ENCODE measurements around the gene SAMD4B. TPM values are rescaled to one million over a fixed set of nuclear protein-coding genes. Genes with fewer than 3 reads are reported as not detected.
"Not testable (repeated sequence)": the region's sequence is repeated elsewhere in the genome, so short reads cannot be mapped to it uniquely, and the experiment has no call there.

The SAMD4B gene, protein sequence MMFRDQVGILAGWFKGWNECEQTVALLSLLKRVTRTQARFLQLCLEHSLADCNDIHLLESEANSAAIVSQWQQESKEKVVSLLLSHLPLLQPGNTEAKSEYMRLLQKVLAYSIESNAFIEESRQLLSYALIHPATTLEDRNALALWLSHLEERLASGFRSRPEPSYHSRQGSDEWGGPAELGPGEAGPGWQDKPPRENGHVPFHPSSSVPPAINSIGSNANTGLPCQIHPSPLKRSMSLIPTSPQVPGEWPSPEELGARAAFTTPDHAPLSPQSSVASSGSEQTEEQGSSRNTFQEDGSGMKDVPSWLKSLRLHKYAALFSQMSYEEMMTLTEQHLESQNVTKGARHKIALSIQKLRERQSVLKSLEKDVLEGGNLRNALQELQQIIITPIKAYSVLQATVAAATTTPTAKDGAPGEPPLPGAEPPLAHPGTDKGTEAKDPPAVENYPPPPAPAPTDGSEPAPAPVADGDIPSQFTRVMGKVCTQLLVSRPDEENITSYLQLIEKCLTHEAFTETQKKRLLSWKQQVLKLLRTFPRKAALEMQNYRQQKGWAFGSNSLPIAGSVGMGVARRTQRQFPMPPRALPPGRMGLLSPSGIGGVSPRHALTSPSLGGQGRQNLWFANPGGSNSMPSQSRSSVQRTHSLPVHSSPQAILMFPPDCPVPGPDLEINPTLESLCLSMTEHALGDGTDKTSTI
- polyA plus RNA-seq (2013, experiment 1 of 2; ENCODE audit: insufficient read length): 101 TPM
- 101 TPM for polyA plus RNA-seq (2013, experiment 2 of 2; ENCODE audit: insufficient read length)

DNA sequence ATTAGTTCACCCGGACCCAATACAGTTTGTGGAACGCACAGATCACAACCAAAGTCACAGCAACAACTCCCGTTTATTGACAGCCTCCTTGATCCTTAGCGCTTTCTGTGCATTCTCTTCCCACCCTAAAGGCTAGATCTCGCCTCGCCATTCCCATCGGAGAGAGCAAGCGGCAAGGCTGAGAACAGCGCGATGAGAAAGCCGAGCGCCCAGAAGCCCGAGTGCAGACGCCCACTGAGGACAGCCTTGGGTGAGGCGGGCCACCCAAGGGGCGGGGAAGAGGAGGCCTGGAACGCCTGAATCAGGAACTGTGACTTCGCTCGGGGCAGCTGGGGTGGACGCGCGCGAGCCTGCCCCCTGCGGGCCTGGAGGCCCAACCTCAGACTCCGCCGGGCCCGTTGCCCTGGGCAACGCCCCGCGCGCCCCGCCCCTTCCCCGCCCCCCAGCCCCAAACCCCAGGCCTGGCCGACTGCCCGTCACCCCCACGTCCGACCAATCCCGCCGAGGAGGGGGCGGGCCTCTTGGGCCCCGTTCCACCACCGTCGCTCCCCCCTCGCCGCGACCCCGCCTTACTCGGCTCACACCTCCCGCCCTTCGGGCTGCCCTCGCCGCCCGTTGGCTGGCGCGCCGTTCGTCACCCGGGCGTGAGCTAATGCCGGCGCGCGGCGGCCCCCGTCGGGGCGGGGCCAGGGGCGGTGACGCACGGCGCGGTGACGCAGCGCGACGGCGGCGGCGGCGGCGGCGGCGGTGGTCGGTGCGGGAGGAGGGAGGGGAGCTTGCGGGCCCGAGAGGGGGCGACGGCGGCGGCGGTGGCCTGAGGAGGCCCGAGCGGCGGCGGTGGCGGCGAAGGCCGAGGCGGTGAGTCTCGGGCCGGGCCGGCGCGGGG, at the start of gene SAMD4B:
SAMD4B (plus strand) TSS at position 703 of the 886 bp plus-strand sequence. CDS start 14,473 bp downstream, outside the sequence.
- peak; percentile 99 for DNase-seq

DNA sequence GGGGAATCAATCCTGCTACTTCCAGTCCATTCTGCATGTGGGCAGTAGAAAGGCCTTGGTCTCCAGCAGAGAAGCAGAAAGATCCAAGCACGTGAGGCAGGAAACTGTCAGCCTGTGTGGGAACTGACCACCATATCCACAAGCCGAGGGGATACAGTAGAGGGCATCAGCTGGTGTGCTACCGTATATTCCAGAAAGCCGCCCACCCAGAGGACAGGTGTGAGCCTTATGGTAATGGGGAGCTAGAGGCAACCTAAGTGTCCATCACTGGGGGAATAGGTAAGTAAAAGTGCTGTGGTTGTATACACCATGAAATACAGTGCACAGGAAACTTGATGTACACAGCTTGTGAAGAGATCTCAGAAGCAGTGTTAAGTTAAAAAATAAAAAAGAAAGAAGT, 48.8 kb upstream of the SAMD4B start:
- no peak for DNase-seq

DNA sequence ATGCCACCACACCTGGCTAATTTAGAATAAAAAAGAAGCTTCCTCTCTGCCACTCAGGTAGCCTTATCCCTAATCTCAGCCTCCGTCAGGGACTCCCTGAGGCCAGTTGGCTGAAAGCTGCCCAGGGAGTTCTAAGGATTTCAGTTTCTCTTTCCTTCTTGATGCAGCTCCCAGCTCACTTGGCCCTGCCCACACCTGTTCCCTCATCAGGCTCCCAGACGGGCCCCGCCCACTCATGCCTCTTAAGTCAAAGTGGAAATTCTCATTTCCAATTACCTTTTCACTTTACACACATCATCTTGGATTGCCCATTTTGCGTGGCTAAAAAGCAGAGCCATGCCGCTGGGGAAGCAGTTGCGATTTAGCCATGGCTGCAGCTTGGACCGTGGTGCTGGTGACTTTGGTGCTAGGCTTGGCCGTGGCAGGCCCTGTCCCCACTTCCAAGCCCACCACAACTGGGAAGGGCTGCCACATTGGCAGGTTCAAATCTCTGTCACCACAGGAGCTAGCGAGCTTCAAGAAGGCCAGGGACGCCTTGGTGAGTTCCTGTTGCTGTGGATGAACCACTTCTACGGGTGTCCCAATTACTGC, 46.1 kb upstream of the SAMD4B start, which contains the start of gene IFNL1:
IFNL1 (plus strand) TSS at position 353 of the 591 bp plus-strand sequence; CDS start at position 368, 15 bp downstream.
- DNase-seq: no peak

DNA sequence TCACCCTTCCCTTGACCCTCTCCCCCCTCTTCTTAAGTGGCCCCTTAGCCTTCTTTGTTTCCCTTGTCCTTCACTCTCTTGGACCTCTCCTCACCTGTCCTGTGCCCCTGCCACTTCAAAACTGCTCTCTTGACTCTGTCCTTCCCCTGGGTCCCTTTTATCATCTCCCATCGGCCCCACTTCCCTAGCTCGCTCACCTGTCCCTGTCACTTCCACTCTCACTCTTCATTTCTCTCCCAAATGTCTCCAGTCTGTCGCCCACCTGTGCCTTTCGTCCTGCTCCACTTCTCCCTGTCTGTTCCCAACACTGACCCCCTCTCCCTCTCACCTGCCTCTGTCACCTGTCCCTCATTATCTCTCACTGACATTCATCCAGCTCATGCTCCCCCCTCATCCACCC, 45.3 kb upstream of the SAMD4B start:
- no peak for DNase-seq

DNA sequence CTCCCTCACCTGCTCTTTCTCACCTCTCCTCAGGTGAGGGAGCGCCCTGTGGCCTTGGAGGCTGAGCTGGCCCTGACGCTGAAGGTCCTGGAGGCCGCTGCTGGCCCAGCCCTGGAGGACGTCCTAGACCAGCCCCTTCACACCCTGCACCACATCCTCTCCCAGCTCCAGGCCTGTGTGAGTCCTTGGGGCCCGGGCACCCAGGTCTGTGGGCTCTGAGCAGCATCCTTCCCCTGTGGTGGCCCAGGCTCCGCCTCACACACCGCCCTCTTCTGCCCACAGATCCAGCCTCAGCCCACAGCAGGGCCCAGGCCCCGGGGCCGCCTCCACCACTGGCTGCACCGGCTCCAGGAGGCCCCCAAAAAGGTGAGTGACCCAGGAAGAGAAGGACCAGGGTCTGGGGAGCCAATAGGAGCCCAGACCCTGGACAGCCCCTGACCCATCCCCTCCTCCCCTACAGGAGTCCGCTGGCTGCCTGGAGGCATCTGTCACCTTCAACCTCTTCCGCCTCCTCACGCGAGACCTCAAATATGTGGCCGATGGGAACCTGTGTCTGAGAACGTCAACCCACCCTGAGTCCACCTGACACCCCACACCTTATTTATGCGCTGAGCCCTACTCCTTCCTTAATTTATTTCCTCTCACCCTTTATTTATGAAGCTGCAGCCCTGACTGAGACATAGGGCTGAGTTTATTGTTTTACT, 44.1 kb upstream of the SAMD4B start:
- DNase-seq: no peak

DNA sequence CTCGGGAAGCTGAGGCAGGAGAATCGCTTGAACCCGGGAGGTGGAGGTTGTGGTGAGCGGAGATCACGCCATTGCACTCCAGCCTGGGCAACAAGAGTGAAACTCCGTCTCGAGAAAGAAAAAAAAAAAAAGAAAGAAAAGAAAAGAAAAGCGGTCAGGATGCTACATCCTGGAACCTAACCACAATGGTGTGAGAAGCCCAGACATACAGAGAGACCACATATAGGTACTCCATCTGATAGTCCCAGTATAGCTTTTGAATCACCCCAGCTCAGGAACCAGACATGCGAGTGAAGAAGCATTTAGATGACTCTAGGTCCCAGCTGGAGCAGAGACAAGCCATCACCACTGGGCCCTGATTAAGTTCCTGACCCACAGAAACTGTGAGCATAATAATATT, 42.8 kb upstream of the SAMD4B start:
- DNase-seq: no peak

DNA sequence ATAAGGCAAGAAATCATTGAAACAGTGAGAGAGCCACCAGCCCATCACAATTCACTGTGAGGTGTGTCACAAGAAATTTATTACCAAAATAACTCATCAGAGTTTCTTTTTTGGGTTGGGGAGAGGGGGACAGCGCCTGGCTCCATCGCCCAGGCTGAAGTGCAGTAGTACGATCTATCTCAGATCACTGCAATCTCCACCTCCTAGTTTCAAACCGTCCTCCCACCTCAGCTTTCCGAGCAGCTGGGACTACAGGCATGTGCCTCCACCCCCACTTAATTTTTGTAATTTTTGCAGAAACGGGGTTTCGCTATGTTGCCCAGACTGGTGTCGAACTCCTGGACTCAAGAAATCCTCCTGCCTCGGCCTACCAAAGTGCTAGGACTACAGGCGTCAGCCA, 42.4 kb upstream of the SAMD4B start:
- no peak for DNase-seq

DNA sequence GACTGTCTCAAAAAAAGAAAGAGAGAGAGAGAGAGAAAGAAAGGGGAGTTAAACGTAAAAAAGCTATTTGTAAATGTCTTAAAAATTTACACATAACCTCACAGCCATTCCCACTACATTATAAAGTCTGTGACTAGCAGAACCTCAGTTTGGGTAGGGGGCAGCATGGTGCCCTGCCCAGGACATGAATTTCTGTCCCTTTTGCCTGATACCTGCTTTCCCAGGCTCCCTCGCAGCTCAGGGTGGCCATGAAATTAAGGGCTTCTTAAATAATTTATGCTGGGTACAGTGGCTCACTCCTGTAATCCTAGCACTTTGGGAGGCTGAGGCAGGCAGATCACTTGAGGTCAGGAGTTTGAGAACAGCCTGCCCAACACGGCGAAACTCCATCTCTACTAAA, 41.2 kb upstream of the SAMD4B start:
- DNase-seq: no peak

DNA sequence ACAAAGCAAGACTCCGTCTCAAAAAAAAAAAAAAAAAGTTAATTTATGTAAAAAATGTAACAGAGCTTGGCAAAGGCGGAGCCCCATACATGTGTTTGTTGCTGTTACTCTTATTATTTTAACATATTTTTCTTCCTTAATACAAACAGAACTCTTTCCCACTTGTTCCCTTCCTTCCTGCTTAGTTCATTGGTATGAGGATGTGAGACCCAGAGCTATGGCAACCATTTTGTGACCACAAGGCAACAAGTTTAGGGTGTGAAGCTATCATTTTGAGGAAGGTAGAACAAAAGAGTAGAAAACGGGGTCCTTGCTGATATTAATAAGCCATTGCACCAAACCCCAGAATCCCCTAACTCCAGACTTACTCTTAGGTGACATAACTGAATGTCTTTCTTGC, 40.7 kb upstream of the SAMD4B start:
- DNase-seq: no peak

DNA sequence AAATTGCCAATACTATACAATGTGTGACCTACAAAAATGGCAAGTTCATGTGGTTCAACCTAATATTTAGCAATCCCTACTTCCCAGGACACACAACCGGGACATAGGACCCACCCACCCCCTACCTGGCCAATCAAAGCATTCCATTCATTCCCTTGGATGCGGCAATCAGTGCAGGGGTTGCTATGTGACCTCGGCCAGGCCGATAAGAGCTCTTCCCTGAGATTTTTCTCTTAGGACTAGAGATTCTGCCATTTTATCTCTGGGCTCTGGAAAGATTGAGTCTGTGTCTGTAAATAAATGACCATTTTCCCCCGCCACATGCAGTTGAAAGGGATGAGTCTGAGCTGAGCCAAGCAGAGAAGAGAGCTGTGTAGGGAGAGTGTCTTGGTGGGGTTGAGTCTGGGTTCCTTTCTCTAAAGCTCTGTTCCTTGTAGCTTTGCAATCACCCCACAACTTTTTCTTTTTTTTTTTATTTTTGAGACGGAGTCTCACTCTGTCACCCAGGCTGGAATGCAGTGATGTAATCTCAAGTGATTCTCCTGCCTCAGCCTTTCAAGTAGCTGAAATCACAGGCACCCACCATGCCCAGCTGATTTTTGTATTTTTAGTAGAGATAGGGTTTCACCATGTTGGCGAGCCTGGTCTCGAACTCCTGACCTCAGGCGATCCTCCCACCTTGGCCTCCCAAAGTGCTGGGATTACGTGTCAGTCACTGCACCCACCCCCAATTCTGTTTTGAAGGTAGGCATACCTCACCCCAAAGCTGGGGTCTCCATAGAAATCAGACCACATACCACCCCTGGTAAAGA, 38.6 kb upstream of the SAMD4B start:
- no peak for DNase-seq

DNA sequence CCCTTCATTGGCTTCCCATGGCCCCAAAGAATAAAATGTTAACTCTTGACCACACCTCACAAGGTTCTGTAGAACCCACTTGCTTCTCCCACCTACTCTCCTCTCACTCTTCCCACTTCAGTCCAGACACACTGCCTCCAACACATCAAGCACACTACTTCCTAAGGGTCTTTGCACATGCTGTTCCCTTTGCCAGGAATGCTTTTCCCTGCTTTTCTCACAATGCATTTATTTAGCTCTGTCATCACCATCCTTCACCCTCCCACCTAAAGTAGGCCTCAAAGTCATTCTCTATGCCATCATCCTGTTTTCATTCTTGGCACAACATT, 38.1 kb upstream of the SAMD4B start:
- no peak for DNase-seq

DNA sequence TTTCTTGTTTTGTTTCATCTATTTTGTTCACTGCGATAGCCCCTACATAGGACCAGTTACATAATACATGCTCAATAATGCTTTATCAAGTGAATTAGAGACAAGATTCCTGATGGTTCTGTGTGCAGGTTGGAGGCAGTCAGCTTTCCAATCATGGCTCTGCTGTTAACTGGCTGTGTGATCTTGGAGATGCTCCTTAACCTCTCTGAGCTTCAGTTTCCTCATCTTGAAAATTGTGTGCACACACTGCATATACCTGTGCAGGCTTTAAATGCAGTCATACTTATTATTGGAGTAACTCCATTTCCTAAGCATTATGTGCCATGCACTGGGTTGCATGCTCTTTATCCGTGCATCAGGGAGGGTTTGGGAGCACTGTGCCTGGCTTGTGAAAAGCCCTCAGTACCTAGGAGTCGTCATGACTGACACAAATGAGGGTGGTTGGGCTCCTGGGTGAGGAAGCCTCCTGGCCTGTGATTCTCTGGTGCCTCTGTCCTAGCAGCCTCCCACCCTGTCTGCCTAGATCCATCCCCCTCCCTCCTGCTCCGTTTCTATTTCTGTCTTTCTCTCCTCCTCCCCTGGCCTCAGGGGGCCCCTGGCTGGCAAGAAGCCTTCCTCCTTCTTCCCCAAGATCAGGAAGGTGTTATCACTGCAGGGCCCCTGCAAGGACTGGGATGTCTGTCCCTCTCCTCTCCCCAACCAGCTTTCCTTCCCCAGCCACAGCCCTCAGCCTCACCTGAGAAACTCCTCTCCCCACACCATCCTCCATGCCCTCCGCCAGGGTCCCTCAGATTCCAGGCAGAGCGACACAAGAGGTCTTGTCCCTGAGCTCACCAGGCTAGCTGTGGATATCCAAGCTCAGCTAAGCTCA, 37.3 kb upstream of the SAMD4B start:
- no peak for DNase-seq

DNA sequence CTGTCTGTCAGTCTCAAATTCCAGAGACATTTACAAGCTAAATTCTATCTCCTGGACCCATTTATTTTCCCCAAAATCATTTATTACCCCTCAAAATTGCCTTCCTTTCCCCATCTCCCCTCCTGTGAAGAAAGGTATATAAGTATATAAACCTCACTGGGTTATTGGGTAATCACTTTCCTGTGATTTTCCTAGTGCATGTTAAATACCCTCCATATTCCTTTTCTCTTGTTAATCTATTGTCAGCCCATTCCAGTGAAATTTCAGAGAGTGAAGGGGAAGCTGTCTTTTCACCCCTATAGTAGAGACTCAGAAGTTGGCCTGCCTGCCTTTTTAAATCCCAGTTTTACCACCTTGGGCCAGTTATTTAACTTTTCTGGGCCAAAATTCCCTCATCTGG, 36.1 kb upstream of the SAMD4B start:
- DNase-seq: no peak

DNA sequence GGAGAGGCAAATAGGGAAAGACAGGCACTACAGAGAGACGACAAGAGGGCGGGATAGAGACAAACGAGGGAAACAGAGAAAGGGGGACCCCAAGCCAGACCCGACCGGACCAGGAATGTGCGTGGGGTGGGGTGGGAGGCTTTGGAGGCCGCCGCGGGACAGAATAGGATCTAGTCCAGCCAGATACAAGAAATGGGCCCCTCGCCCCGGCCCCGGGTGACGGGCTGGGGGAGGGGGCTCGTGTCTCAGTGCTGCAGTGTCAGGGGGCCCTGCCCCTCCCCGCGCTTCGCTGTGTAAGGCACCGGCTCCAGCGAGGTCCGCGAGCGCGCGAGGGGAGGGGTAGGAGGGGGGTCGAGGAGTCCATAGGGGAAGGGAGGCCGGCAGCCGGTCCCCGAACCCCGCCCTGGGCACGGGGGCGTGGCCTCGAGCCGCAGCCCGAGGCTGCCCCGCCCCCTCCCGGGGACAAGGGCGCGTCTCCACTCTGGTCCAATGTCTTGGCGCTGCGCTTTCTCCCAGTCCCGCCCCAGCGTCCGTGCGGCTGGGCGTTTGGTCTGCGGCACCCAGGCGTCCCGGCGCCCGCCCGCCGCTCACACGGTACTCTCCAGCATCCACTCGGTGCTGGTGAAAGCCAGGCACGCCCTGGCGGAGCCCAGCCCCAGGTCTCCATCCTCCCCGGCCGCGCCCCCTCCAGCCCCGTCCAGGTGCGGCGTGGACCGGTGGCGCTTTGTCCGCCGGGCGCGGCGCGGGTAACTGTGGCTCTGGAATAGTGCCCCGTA, 35.0 kb upstream of the SAMD4B start:
- DNase-seq: no peak

DNA sequence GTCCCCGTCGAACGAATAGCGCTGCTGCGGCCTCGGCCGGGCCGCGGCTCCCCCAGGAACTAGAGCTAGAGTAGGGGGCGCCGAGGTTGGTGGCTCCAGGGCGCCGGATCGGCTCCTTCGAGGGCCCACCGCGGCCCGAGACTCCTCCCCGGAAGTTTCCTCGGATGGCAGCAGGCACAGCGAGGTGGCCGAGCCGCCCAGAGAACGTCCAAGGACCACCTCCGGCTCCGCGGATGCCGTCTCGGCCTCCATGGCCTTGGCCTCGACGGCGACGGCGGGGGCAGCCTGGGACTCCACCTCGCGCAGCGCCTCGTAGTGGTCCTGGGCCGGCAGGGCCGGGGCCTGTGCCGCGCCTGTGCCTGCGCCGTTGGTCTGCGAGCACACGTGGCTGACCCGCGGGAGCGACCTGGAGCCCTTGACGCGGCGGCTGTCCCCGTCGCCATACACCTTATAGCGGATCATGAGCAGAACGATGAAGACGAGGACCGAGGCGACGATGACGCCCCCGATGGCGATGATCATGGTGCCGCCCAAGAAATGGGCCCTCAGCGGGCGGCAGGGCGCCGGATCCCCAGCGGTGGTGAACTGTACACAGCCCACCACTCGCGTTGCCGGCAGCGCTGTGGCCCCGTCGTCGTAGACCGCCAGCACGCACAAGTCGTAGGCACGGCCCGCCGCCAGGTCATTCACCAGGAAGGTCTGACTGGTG, 34.2 kb upstream of the SAMD4B start:
- DNase-seq: no peak

DNA sequence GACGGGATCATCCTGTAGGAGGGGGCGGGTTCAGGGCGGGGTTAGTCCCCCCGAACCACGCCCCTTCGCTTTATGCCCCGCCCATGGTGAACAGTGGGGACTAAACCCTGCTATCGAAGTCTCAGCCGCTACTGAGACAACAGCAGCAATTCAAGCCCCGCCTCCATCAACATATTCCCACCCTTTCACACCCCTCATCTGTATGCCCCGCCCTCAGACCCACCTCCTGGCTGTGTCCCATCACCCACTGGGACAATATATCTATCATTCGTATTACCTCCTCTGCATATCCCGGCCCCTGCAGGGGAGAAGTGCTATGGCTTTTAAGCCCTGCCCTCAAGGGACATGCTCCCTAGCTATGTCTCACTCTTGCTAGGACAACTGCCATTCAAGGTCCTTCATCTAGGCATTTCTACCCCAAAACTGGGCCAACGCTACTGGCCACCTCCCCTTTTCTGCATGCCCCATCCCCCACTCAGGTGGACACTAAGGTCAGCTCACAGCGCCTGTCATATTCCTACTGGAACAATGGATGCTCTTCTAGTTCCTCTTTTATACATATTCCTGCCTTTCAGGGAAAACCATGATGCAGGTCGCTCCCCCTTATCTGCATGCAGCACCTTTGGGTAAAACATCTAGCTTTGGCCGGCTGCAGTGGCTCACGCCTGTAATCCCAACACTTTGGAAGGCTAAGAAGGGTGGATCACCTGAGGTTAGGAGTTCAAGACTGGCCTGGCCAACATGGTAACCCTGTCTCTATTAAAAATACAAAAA, 33.5 kb upstream of the SAMD4B start:
- no peak for DNase-seq

DNA sequence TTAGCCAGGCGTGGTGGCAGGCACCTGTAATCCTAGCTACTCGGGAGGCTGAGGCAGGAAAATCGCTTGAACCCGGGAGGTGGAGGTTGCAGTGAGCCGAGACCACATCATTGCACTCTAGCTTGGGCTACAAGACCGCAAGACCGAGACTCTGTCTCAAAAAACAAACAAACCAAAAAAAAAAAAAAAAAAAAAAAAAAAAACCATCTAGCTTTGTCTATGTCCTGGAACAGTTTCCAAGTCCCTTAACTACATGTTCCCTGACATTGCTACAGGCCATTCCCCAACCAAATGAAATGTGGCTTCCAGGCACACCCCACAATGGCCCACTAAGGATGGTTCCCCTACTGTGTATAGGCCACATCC, 32.9 kb upstream of the SAMD4B start:
- DNase-seq: not testable (repeated sequence)

Data from fibroblast of skin of abdomen (primary cell).